ENCODE data around the gene ANKRD13D. TPM values are rescaled to one million over a fixed set of nuclear protein-coding genes. Genes with fewer than 3 reads are reported as not detected.
"Not testable (repeated sequence)": the region's sequence is repeated elsewhere in the genome, so short reads cannot be mapped to it uniquely, and the experiment has no call there.

ANKRD13D gene
- total RNA-seq, 1 experiment from 2014 or later, result 25.2 TPM

GRCh38 chr11:67260885-67261639, 28.0 kb upstream of the ANKRD13D start:
- DNase-seq (ENCODE audit: low spot score), result peak; percentile 73
- in situ Hi-C loops (cut with HindIII; ENCODE audit: low sequenced_read_pairs), result not testable (repeated sequence)

DNA sequence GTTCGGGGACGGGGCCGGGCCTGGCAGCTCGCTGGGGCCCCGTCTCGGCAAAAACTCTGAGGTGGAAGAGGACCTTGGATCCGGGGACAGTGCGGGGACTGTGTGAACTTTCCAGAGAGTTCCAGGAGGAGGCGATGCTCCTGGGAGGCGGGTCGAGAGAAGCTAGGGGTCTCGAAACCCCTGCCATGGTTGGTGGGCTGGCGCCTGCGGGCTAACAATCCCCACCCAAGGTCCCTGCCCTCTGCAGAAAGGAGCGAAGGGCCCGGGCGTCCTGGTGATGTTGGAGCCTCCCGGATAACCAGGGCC, 27.5 kb upstream of the ANKRD13D start:
- in situ Hi-C loops (cut with HindIII; ENCODE audit: low sequenced_read_pairs), result no loop called here

GRCh38 chr11:67261946-67262681, 27.0 kb upstream of the ANKRD13D start:
- DNase-seq (ENCODE audit: low spot score), result peak; percentile 67
- in situ Hi-C loops (cut with HindIII; ENCODE audit: low sequenced_read_pairs), result no loop called here

More for the DNA sequence above, 27.5 kb upstream of the ANKRD13D start:
- DNase-seq (ENCODE audit: low spot score), result no peak

- in situ Hi-C loops (cut with HindIII; ENCODE audit: low sequenced_read_pairs), result no loop called here
- DNase-seq (ENCODE audit: low spot score), result peak; percentile 82
Measured at GRCh38 chr11:67262731-67263675, 26.1 kb upstream of the ANKRD13D start.

GRCh38 chr11:67264260-67264659, 24.8 kb upstream of the ANKRD13D start:
- in situ Hi-C loops (cut with HindIII; ENCODE audit: low sequenced_read_pairs), result no loop called here
- DNase-seq (ENCODE audit: low spot score), result no peak

DNA sequence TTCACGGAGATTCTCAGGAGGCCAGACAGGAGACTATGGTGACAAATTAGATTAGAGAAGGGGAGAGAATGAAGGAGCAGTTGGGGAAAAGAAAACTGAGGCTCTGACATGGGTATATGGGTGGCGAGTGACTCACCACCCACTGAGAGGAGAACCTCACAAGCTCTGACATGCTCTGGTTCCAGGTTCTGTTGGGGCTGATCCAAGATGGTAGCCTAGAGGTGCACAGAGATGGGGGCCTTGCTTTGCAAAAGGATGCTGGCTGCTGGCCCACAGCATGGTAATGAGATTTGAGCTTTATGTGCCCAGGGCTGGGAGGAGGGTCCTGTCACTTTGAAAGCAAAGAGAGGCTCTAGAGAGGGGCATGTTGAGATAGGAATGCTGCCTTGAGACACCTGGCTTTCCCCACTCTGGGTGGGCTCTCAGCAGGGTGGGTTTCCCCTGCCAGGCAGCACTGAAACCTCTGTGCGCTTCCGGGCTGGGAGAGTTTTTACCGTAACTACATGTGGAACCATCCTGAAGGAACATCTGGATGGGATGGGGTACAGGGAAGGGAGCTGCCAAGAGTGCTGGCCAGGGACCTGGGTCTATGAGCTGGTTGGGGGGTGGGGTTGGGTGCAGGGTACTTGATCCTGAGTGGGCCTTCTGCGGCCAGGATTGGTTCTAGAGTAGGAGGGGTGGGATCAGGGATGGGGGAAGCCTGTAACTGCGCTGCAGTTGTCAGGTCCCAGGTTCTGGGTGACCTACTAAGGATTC, 24.0 kb upstream of the ANKRD13D start:
- in situ Hi-C loops (cut with HindIII; ENCODE audit: low sequenced_read_pairs), result no loop called here
- no peak for DNase-seq (ENCODE audit: low spot score)

DNA sequence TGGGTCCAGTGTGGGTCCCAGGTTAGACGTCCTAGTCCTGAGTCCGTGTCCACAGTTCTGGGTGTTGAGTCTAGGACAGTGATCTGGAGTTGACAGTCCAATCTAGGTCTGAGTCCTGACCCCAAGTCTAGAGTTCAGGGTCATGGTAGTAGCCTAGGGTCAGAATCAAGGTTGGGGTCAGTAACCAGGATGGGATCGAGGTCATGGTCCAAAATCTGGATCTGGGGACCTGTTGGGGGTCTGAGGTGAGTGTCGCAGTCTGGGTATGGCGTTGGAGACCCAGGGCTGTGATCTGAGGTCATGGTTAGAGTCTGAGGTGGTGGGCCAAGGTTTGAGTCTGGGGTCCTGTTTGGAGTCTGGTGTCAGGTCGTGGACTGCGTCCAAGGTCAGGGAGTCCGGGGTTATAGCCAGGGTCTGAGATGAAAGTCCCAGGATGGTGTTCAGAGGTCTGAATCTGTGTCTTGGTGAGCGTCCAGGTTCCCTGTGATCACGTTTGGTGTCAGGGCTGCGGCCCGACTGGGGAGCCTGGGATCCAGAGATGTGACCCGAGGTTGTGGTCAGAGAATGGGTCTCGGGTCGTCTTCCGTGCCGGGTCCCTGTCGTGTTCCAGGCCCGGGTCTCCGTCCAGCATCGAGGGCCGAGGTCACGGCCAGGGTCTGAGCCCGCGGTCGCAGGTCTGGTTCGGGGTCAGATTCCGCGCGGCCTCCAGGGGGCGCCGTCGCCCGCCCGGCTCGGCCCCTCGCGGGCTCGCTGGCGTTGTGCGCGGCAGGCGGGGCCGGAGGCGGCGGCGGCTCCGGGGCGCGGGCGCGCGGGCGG, 23.3 kb upstream of the ANKRD13D start:
- in situ Hi-C loops (cut with HindIII; ENCODE audit: low sequenced_read_pairs), result no loop called here
- DNase-seq (ENCODE audit: low spot score), result peak; percentile 62

DNA sequence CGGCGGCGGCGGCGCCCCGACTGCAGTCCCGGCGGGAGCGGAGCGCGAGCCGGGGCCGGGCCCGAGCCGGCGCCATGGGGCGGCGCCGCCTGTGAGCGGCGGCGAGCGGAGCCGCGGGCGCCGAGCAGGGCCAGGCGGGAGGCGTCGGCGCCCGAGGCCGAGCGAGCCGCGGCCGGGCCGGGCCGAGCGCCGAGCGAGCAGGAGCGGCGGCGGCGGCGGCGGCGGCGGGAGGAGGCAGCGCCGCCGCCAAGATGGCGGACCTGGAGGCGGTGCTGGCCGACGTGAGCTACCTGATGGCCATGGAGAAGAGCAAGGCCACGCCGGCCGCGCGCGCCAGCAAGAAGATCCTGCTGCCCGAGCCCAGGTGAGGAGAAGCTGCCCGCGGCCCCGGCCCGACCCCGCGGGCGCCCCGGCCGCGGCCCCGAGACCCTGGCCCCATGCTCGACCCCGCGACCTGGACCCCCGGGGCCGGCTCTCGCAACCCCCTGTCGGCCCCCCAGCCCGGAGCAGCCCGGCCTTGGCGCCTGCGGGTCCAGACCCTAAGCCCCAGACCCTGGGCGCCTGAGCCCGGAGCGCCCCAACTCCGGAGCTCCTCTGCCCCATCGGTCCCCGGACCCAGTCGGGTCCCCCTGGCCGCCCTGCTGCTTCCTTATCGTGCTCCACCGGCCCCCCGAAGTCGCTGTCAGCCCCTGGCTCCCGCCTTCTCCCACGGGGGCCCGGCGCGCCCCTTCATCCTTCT, 22.5 kb upstream of the ANKRD13D start, which contains the start of gene GRK2:
Gene GRK2 (plus strand): TSS at position 25 of the 739 bp plus-strand sequence. CDS start 227 bp downstream, at position 252.
- in situ Hi-C loops (cut with HindIII; ENCODE audit: low sequenced_read_pairs), result no loop called here
- DNase-seq (ENCODE audit: low spot score), result peak; percentile 47

GRCh38 chr11:67267188-67268080, 21.7 kb upstream of the ANKRD13D start:
- peak; percentile 50 for DNase-seq (ENCODE audit: low spot score)
- in situ Hi-C loops (cut with HindIII; ENCODE audit: low sequenced_read_pairs), result no loop called here

DNA sequence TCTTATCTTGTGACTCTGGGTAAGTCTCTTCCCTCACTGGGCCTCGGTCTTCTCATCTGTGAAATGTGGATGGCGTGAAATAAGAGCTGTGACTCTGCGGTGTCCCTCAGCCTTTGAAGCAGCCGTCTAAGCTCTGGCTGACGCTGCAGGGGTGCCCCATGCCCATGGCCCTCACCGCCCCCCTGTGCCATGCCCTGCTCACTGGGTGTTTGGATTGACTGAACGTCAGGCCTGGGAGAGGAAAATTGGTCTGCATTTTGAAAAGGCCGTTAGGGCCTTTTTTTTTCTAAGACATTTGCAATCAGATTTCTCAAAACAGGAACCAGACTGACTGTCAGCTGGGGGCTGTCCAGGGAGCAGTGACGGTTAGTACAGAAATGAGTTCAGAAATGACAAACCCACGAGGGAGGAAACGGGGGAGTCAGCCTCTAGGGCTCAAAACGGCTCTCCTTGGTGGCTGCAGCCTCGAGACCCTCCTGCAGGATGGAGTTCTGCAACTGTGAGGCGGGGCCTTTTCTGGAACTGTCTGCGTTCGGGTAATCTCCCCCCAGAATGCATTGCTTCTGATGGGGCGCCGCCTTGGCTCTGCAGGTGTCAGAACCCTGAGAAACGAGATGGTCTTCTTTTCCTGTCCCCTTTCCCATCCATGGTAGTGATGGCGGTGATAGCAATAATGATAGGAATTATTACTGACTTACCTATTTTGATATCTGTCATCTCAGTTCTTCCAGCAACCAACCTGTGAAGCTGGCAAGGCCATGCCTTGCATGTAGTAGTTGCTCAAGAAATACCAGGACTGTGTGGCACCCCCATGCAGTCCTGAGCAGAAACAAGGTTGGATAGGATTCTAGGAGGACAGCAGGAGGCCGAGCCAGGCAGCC, 20.8 kb upstream of the ANKRD13D start:
- DNase-seq (ENCODE audit: low spot score), result no peak

DNA sequence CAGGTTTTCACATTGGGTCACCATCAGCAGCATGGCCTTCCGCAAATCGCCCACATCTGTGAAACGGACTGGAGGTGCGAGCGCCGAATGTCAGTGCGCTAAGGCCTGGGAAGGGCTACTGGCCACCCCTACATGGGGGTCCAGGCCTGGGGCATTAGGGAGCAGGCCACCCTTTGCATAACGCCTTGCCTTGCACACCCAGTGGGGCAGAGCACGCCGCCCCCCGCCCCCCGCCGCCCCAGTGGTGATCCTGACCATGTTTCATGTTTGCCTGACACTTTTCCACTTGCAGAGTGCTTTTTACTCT, 20.2 kb upstream of the ANKRD13D start:
- in situ Hi-C loops (cut with HindIII; ENCODE audit: low sequenced_read_pairs), result no loop called here
- DNase-seq (ENCODE audit: low spot score), result no peak

More for the DNA sequence above, 20.8 kb upstream of the ANKRD13D start:
- in situ Hi-C loops (cut with HindIII; ENCODE audit: low sequenced_read_pairs), result no loop called here

GRCh38 chr11:67269401-67270255, 19.5 kb upstream of the ANKRD13D start:
- peak; percentile 88 for DNase-seq (ENCODE audit: low spot score)
- in situ Hi-C loops (cut with HindIII; ENCODE audit: low sequenced_read_pairs), result no loop called here

GRCh38 chr11:67270256-67271204, 18.6 kb upstream of the ANKRD13D start:
- peak; percentile 63 for DNase-seq (ENCODE audit: low spot score)
- in situ Hi-C loops (cut with HindIII; ENCODE audit: low sequenced_read_pairs), result no loop called here

DNA sequence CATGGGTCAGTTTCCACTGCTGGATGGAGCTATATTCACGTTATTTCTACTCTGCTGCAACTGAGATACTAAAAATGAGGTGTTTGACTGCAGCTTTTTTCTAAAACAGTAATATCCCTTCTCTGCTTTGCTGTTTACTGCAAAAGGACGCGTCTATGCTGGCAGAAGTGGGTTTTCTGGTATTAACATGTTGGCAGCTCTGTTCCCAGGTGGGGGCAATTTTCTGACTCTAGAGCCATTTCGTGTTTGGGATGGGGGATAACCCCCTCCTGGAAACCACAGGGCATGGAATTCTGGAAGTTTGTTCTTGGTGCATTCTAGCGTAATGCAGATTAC, 17.9 kb upstream of the ANKRD13D start:
- in situ Hi-C loops (cut with HindIII; ENCODE audit: low sequenced_read_pairs), result no loop called here
- DNase-seq (ENCODE audit: low spot score), result no peak

All from G401 (cell line).